Posterior vena cava (tissue), 2 donors: ENCODE measurements around the gene C1R. TPM values are rescaled to one million over a fixed set of nuclear protein-coding genes. Genes with fewer than 3 reads are reported as not detected.

Experiments
- DNase-seq: peaks from one replicate; pipeline ENCODE4 v3.0.0-alpha.2; 2020; ENCODE audit warnings: low spot score
- intact Hi-C, 2 donors: fragments of 100-400 bp; cut with DNase I; formaldehyde crosslinking; loops; one replicate each; pipeline versions ENCODE4 v1.14.1 to v1.14.2; 2022 to 2023
- total RNA-seq, 2 donors: library from RNA; stranded (reverse); fragmentation: NEBNext Ultra II Directional; extraction: Animal tissue kit (Norgen Biotek cat#: 25700); gene quantifications; one replicate each; pipeline ENCODE4 v1.2.1, GENCODE V29; 2021
- donor health status: DM: yes; HTN: yes; CAD: no.
- donor health status: DM: yes; HTN: yes; CAD: no.

The C1R gene
- total RNA-seq, 2 donors from 2014 or later, result 1,008 to 1,686 TPM

DNA sequence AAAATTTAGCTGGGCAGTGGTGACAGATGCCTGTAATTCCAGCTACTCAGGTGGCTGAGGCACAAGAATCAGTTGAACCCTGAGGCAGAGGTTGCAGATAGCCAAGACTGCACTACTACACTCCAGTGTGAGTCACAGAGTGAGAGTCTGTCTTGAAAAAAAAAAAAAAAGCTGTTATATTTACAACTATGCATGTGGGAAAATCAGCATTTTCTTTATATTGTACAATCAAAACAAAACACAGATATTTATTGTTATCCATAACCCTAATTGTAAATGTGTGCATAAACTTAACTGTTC is 12.5 kb downstream of the C1R start:
- DNase-seq, result no peak
- intact Hi-C loops, result loop anchor here in 1 of 2 donors (5.0 to 10.0 kb wide), 2 partner anchors 115 to 762 kb away; no protein-coding TSS in a partner anchor

DNA sequence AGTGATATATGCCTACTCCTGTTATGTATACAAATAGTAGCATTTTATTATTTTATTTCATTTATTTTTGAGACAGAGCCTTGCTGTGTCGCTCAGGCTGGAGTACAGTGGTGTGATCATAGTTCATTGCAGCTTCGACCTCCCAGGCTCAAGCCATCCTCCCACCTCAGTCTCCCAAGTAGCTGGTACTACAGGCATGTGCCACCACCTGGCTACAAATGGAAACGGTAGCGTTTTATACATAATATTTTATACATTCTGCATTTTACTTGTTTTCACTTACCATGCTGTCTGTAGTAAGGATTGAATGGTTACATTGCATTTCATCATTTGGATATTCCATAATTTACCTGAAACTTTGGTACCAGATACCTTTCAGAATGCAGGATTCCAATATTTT is 14.1 kb downstream of the C1R start:
- intact Hi-C loops, result loop anchor here in 1 of 2 donors (5.0 kb wide), 1 partner anchor 761 kb away; no protein-coding TSS in a partner anchor
- no peak for DNase-seq

DNA sequence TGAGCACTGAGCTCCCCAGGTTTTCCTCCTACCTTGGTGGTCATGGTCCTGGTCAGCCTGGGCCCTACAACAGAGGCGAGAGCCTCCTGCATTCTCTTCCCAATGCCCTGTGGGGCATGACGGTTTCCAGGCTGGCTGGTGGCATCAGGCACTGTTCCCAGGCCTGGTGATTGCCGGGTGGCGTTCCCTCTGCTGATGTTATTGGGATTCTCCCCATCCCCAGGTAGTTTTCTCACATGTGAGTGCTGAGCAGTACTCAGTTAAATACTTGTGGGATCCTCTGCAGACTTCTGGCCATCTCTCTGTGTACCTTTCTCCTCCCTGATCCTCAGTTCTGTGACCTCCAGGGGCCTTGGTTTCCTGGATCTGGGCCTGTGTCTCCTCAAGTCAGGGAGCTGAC is 15.8 kb downstream of the C1R start:
- intact Hi-C loops, result loop anchor here in 1 of 2 donors (5.0 kb wide), 1 partner anchor 759 kb away; no protein-coding TSS in a partner anchor
- DNase-seq, result no peak

DNA sequence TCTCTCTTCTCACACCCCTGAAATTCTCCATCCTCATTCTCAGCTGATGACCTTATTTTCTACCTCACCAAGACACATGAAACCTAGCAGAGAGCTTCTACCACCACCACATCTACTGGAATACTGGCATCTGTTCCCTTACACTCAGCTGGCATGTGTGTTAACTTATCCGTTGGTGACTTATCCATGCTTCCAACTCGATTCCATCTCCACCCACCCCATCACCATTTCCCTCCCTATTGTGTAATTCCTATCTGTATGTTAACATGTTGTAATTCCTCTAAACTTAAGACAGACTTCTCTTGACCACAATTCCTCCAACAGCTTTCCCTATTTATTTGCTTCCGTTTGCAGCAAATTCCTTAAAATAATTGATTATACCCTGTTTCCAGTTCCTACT is 16.3 kb downstream of the C1R start:
- DNase-seq, result no peak
- intact Hi-C loops, result loop anchor here in 1 of 2 donors (5.0 kb wide), 1 partner anchor 759 kb away; no protein-coding TSS in a partner anchor

DNA sequence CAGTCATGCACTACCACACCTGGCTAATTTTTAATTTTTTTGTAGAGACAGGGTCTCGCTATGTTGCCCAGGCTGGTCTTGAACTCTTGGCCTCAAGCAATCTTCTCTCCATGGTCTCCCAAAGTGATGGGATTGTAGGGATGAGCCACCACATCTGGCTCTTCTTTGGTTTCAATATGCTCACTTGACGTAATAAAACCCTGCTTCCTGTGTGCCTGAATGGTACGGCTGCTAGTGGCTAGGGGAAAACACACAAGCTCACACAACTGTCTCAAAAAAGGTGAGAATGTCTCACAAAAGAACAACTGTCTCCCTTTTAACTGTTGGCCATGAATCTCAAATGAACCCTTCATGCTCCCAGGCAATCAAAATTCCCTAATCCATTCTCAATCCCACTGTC is 16.7 kb downstream of the C1R start:
- intact Hi-C loops, result loop anchor here in 1 of 2 donors (5.0 kb wide), 1 partner anchor 758 kb away; no protein-coding TSS in a partner anchor
- no peak for DNase-seq

DNA sequence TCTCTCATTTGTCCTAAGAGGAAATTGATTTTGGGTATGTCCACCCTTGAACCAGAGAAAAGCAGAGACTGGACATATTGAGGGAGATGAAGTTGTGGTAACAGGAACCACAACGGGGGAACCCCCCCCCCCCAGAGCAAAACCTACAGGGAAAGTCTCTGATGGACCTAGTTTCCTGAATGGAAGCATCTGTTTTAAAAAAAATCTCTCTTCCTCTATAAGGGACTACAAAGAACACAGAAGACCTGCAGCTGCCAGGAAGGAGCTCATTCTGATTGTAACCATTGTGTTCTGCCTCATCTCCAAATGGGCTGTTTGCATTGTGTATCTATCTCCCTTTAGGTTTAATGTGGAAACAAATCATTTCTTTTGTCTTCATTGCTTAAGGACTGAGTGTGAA is 18.3 kb downstream of the C1R start:
- intact Hi-C loops, result no loop called here
- no peak for DNase-seq

DNA sequence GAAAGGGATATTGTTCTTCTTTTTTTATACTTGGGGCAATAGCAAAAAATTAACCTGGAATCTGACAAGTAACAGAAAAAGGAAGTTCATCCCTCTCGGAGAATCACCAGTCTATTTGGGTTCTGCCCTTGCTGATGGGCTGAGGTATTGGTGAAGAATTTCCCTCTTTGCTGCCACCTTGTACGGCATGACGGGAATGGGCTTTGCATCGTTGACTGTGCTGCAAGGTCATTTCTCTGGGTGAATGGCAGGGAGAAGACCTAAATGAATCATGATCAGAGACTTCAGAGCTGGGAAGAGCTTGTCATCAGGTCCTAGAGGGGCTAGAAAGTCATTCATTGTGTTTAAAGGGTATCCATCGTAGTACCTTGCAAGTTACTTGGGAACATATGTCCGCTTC is 19.7 kb downstream of the C1R start:
- intact Hi-C loops, result no loop called here
- no peak for DNase-seq

DNA sequence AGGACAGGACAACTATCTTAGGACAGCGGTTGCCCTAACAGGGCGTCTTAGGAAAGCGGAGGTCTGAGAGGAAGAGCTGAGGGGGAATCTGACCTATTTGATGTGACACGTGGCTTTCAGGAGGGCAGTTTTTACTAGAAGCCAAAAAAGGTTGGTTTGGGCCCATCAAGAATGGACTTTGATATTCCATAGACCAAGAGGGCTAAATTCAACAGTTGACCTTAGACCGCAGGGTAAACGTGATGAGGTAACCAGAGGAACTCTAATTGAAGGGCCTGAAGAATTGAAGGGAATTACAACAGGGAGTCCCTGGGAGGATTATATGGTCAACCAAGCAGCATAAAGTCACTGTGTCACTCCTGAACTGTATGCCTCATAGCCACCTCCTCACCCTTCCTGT is 20.2 kb downstream of the C1R start:
- no peak for DNase-seq
- intact Hi-C loops, result no loop called here

DNA sequence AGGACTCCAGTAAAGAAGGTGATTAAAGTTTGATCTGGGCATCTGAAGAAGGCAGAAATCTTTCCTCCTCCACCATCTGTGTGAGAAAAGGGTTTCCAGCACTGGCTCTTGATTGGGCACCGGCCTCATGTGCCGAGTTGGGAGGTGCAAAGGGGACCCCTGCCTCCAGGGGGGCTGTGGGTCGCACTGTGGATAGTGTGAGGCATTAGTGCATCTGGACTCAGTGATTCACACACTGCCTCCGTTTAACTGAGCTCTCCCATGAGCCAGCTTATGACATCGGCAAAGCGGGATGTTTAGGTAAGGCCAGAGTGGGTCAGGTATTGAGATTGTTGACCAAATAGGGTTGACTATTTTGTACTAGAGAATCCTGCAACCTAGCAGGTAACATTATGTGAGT is 22.9 kb downstream of the C1R start:
- intact Hi-C loops, result no loop called here
- DNase-seq, result no peak

DNA sequence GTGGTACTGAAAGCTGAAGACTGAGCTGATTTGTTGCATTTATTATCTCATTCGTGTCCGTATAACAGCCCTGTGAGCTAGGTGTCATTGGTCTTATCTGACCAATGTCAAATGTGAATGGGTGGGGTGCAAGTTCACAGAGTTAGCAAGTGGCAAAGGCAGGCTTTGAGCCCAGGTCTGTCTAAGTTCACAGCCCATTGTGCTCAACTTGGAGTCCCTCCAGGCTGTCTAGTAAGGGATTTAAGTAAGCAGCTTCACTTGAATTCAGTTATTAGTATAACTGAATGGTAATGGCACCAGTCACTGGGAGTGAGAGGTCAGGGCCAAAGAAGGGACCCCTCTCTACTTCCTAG is 23.3 kb downstream of the C1R start:
- intact Hi-C loops, result no loop called here
- DNase-seq, result no peak

DNA sequence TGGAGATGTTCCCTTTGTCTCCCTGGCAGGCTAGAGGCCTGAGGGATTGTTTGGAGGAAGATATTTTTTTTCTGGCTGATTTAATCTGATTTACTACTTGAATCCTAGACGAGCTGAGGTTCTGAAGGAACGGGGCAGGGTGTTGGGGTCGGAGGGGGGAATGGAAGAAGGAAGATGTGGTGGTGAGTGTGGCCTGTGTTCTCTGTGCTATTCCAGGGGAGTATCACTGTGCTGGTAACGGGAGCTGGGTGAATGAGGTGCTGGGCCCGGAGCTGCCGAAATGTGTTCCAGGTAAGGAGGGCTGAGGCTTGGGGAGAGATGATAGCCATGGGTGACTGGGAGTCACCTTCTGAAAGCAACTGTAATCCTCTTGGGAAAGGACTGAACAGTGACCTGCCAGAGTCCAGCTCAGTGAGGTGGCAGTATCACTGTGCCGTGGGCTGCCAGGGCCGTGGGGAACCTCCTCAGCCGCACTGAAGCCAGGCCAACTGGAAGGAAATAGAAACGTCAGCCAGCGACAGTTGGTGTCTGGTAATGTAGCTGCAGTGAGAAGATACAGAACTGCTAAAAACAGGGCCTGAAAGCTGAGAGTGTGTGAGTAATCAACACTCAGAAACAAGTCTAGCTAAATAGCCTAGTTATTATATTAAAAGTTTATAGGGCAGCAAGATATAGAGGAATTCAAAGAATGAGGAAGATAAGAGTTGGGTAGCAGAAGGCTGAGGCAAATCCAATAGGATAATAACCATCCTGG is 23.8 kb downstream of the C1R start:
- intact Hi-C loops, result no loop called here
- no peak for DNase-seq

DNA sequence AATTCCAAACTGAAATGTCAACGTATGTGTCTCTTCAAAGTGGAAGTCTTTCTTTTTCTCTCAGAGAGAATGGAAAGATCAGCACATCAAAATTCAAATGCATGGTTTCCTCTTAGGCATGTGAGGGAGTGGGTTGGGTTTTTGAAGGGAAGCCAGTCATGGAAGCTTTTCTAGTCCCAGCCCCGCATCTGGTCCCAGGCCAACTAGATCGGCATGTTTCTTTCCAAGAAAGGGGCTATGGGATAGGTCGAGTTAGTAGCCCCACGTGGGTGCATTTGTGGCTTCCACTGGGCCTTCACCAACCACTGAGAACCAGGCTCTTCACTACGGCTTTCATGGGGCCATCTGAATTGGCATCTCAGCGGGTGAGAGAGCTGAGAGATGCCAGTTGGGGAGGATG is 25.1 kb downstream of the C1R start:
- intact Hi-C loops, result no loop called here

DNA sequence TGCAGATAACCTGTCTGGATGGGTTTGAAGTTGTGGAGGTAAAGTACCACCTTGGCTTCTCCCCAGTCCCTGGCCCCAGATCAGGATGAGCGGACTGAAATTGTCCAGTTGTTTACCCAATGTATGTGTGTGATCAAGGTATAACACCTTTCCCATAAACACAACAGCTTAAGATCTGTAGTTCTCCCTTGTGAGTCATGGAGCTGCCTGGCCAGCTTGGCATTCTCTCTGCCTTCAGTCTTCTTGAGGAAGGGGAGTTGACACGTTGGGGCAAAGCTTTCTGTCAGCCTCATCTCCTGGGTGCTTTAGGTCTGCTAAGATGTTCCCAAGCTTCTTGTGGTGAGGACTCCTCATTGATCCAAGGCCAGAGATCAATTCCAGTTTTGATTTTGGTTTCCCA is 25.6 kb downstream of the C1R start:
- DNase-seq, result no peak
- intact Hi-C loops, result no loop called here

More for the DNA sequence above, 25.1 kb downstream of the C1R start:
- DNase-seq, result no peak

DNA sequence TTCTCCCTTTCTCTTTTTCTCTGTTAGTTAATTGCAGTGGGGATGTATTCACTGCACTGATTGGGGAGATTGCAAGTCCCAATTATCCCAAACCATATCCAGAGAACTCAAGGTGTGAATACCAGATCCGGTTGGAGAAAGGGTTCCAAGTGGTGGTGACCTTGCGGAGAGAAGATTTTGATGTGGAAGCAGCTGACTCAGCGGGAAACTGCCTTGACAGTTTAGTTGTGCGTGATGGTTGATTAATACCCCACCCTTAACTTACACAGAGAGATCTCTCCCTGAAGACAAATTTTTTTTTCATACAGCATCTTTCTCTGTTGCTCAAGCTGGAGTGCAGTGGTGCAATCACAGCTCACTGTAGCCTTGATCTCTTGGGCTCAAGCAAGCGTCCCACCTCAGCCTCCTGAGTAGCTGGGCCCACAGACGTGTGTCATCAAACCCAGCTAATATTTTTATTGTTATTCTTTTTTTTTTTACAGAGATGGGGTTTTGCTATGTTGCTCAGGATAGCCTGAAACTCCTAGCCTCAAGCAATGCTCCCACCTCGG is 27.1 kb downstream of the C1R start:
- intact Hi-C loops, result no loop called here
- DNase-seq, result no peak

DNA sequence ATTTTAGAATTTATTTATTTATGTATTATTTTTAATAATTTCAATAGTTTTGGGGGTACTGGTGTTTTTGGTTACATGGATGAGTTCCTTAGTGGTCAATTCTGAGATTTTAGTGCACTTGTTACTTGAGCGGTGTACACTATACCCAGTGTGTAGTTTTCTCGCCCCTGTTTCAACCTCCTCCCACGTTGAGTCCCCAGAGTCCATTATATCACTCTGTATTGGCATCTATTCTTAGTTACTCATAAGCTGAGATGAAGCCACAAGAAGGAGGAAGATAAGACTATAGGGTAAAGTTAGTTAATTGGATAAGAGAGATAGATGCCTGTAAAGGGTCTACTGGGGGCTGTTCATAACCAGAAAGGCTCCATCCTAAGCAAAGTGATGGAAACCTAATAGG is 27.7 kb downstream of the C1R start:
- DNase-seq, result no peak
- intact Hi-C loops, result loop anchor here in 1 of 2 donors (5.0 kb wide), 1 partner anchor 48 kb away; no protein-coding TSS in a partner anchor

DNA sequence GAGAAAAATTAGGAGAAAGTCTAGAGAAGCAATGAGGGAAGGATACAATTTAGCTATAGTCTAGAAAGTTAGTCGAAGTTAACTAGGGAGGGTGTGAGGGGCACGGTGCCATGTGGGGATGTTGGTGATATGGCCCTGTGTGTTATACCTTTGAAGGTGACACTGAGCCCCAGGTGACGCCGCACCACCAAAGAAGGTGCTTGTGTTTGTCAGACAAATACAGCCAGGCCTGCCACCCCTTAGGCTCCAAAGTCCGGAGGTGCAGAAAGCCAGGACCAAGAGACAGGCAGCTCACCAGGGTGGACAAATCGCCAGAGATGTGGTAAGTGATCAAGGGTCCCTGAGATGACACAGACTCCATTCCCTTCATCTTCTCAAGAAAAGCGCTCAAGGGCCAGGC is 30.6 kb downstream of the C1R start:
- no peak for DNase-seq
- intact Hi-C loops, result loop anchor here in 1 of 2 donors (2.0 to 5.0 kb wide), 2 partner anchors 29 to 51 kb away; no protein-coding TSS in a partner anchor

DNA sequence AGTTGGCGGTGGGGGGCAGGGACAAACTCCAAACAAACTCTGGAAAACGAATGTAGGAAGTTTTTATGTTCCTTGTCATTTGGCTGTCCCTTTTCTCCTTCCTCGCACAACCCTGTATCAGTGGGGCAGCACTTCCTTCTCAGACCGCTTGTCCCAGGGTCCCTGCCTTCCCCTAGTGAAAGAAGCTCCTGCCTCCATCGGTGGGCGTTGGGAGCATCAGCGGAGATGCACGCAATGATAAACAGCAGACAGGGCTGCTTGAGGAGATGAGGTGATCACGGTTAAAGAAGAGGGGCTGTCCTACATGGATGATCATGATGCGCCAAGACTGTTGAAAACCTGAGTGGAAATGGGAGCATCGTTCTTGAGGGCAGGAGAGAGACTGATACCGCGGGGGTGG is 31.1 kb downstream of the C1R start:
- intact Hi-C loops, result loop anchor here in 1 of 2 donors (2.0 to 5.0 kb wide), 2 partner anchors 30 to 51 kb away; no protein-coding TSS in a partner anchor
- DNase-seq, result no peak

DNA sequence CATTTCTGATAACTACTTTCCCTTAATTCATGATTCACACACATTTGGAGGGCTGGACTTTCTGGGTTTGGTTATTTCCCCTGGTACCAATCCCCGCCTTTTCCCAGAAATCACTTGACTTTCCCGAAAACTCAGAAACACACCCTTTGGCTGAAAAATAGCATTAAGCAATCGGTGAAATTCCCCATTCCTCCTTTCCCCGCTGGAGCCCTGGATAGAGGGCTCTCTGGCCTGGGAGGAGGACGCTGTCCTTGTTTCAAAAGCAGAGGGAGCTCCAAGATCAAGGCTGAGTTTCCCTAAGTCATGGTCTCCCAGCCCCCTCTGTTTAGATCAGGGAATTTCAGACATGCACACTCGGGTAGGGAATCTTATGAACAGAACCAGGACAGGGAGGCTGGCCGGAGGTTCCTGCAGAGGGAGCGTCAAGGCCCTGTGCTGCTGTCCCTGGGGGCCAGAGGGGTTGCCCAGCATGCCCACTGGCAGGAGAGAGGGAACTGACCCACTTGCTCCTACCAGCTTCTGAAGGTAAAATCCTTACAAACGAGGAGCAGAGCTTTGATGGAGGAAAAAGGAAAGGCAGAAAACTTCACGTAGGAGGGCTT is 31.8 kb downstream of the C1R start, which contains the start of gene C1S:
Gene C1S (plus strand): TSS at position 366 of the 602 bp plus-strand sequence. CDS start 1,195 bp downstream, outside the sequence.
- peak; percentile 87 for DNase-seq
- intact Hi-C loops, result loop anchor here in 1 of 2 donors (2.0 to 5.0 kb wide), 2 partner anchors 30 to 52 kb away; no protein-coding TSS in a partner anchor

DNA sequence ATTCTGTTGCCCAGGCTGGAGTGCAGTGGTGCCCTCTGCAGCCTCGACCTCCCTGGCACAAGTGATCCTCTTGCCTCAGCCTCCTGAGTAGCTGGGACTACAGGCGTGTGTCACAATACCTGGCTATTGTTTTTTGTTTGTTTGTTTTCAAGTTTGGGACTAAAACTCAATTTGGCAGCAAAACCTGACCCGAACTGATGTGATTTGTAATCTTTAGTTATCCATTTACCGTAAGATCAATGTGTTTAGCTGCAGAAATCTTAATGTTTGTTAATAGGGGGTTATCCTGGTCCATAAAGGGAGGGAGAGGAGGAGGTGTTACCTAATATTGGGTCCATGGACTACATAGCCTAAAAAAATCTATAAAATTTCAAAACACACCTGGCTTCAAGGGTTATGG is 32.5 kb downstream of the C1R start:
- intact Hi-C loops, result loop anchor here (2.0 to 10.0 kb wide), 3 partner anchors 31 to 55 kb away; no protein-coding TSS in a partner anchor

DNA sequence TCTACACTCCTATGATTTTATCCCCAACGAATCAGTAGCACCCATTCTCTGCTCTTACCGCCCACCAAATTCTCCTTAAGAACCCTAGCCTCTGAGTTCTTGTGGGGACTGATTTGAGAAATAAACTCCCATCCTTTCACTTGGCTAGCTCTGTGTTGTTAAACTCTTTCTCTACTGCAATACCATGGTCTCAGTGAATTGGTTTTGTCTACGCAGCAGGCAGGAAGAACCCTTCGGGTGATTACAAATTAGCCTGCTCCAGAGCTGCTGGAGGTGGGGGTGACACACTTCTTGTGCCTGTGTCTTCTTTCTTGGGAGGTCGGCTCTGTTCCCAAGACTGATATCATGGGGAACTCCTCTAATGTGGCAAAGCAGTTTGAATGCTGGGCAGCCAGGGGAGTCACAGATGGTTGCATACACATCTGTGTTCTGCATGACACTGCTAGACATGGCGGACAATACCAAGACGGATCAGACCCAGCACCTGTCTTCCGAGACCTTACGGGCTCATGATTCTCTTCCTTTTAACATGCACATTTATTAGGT is 33.3 kb downstream of the C1R start:
- no peak for DNase-seq
- intact Hi-C loops, result loop anchor here in 1 of 2 donors (10.0 kb wide), 1 partner anchor 56 kb away; no protein-coding TSS in a partner anchor

More for the DNA sequence above, 32.5 kb downstream of the C1R start:
- DNase-seq, result no peak
